ENCODE measurements around the gene OR4B1.

OR4B1 gene

GRCh38 chr11:48248902-48249301 is 32.3 kb downstream of the OR4B1 start:
- in situ Hi-C loops (cut with HindIII; ENCODE audit: low sequenced_read_pairs): no loop called here

DNA sequence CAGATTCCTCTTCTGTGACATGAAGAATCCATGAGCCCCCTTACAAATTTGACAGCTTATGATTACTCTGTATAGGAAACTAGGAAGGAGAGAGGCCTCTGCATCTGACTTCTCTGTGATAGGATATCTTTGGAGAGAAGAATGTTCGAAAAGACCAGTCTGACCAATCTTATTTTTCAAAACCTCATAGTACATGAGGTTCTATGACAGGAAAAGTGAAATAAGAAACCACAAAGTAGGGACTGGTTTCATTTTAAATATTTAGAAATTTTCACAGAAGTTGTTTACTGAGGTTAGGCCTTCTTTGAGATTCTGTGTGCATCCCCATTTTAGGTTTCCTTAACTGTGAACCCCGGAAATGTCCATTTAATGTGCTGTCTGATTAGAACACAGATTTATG is 45.0 kb downstream of the OR4B1 start:
- in situ Hi-C loops (cut with HindIII; ENCODE audit: low sequenced_read_pairs): no loop called here

- in situ Hi-C loops (cut with HindIII; ENCODE audit: low sequenced_read_pairs): no loop called here
Observed at GRCh38 chr11:48263423-48263911, 46.9 kb downstream of the OR4B1 start, which contains the start of gene OR4X1. Gene OR4X1 (plus strand): TSS chr11:48263861. CDS start chr11:48263861, 0 bp downstream.
